NCI-H2227 treated with DMSO at 0.1 percent for 48 hours (cell line): Measurements from ENCODE around the gene OPA3.

Experiments
- DNase-seq: peaks from one replicate; lab custom pipeline; 2025; lab: John Stamatoyannopoulos, UW

Gene OPA3

DNA sequence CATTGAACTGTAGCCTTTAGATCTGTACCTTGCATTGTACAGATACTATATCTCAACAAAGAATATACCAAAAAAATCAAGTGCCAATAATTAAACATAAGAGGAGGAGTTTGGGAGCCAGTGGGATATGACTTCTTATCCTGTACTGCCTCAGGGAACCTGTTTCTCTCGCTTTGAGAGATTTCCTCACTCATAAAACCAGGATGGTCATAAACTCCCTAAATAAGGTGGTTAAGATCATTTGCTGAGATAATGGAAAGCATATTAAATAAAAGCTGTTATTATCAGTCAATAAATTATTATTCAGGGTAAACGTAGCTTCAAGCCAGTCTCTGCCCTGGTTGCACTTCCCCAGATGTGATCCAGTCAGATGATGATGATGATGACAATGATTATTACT, 17.0 kb downstream of the OPA3 start:
- DNase-seq: no peak

GRCh38 chr19:45564131-45564780, 20.3 kb downstream of the OPA3 start:
- no peak for DNase-seq

GRCh38 chr19:45560686-45561085, 23.9 kb downstream of the OPA3 start:
- DNase-seq: no peak

DNA sequence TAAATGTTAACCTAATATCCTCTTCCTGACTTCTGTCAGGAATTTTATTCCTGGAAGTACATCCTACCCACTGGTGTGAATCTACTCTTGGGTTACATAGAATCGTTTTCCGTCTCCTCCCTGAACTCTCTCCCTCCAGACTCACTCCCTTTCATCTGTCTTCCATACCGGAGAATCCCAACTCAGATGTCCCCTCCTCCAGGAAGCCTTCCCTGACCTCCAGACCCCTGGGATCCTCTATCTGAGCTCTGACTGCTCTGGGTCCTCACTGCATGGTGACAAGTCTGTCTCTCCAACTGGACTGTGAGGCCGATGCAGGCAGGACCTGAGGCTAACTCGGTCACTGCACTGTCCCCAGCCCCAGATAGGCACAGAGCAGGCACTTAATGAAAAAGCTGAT, 24.6 kb downstream of the OPA3 start:
- no peak for DNase-seq

DNA sequence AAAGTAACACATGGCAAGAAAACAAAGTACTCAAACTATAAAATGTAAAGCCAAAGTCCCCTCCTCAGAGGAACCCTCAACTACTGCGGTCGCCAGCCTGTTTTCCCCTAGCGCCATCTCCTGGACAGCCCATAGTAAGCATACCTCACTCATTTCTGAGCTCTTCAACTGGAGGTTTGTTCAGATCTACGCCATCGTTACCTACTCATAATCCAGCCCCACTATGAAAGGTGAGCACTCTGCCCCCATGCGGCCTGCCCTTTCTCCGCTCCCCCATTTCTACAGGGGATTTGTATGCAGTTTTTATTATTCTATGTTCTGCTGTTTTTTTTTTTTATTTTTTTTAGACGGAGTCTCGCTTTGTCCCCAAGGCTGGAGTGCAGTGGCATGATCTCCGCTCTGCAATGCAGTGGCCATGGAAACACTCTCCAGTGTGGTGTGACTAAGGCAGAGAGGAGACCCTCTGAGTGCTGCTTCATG, 26.2 kb downstream of the OPA3 start:
- peak; percentile 18 for DNase-seq

- DNase-seq: no peak
Observed at GRCh38 chr19:45556835-45557234, 27.8 kb downstream of the OPA3 start.

DNA sequence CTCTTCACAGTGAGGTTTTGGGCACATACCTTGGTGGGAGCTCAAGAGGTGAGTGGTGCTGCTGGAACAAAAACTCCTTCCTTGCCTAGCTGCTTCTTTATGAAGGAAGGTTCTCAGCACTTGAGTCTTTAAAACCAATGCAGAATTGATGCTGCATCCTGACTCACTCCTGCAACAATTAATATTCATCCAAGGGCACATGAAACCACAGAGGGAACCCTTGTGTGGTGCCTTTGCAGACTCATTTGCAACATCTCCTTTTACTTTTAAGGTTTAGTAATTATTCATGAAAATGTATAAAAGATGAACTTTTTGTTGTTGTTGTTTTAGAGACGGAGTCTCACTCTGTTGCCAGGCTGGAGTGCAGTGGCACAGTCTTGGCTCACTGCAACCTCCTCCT, 30.1 kb downstream of the OPA3 start:
- DNase-seq: no peak

DNA sequence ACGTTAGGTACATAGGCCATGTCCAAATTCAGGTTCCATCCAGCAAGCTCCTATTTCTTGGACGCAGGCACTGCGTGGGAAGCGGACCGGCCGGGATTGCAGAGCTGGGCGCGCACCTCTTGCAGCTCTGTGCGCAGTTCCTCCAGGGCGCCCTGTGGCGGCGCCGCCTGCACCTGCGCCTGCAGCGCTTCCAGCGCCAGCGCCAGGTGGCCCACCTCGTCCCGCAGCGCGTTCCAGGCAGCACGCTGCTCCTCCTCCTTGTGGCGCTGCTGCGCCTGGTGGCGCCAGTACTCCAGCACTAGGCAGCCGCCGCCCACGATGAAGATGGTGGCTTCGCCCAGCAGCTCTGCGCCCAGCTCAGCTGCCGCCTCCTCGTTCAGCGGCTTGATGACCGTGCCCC, 31.1 kb downstream of the OPA3 start:
- DNase-seq: no peak

DNA sequence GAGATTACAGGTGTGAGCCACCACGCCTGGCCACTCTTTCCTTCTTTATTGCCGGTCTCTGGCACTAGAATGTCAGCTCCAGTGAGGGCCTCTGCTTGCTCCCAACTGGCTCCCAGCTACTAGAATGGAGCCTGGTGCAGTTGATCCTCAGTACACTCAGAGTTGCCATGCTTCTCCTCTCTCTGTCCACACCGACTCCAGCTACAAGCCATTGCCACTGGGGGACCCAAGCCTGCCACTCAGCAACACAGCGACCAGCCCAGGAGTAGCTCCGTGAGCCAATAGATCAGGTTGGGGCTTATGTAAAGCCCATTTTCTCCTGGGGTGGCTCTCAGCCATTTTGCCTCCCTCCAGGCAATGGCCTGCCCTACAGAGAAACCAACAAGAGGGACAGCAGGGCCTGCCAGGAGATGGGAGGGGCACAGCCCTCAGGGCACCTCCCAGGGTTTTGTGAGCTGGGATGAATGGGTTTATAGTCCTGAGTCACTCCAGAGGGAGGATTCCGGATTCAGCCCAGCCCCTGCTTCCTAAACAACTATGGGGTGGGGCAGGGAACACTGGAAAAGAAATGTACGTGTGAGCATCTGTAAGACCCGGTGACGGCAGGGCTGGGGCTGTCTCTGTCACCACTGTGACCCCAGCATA, 36.5 kb downstream of the OPA3 start:
- DNase-seq: no peak

GRCh38 chr19:45547211-45547770, 37.3 kb downstream of the OPA3 start:
- no peak for DNase-seq

DNA sequence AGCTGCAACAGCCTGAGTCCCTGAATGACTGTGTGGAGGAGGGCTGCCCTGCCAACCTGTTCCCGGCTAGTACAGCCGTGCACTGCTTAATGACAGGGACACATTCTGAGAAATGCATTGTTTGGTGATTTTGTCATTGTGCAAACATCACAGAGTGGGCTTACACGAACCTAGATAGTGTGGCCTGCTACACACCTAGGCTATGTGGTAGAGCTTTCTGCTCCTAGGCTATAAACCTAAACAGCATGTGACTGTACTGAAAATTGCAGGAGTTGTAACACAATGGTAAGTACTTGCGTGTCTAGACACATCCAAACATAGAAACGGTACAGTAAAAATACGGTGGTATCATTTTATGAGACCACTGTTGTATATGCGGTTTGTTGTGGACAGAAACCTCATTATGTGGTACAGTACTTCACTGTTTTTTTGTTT, 42.4 kb downstream of the OPA3 start:
- no peak for DNase-seq

DNA sequence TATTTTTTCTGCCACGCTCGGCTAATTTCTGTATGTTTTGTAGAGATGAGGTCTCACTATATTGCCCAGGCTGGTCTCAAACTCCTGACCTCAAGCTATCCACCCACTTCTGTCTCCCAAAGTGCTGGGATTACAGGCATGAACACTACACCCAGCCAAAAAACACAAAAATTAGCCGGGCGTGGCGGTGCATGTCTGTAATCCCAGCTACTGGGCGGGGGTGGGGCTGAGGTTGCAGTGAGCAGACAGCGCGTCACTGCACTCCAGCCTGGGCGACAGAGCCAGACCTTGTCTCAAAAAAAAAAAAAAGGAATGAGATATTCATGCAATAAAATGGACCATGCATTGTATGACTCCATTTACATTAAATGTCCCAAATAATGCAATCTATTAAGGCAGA, 45.1 kb downstream of the OPA3 start:
- no peak for DNase-seq

DNA sequence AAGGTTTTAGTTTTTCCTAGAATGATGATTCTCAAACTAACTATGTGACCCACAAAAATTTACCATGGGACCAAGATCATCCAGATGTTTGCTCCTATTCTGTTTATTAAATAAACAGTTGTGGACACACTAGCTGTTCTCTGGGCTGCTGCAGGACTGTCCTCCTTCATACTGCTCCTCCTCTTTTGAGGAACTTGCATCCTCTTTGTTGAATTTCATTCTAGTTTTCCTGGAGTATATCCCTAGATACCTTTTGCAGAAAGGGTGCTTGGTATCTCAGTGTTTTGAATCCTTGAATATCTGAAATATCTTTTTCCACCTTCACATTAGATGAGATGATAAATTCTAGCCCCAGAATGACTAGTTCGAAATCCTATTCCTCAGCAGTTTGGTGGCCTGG, 53.3 kb downstream of the OPA3 start:
- DNase-seq: no peak

GRCh38 chr19:45529420-45529785, 55.2 kb downstream of the OPA3 start:
- no peak for DNase-seq

DNA sequence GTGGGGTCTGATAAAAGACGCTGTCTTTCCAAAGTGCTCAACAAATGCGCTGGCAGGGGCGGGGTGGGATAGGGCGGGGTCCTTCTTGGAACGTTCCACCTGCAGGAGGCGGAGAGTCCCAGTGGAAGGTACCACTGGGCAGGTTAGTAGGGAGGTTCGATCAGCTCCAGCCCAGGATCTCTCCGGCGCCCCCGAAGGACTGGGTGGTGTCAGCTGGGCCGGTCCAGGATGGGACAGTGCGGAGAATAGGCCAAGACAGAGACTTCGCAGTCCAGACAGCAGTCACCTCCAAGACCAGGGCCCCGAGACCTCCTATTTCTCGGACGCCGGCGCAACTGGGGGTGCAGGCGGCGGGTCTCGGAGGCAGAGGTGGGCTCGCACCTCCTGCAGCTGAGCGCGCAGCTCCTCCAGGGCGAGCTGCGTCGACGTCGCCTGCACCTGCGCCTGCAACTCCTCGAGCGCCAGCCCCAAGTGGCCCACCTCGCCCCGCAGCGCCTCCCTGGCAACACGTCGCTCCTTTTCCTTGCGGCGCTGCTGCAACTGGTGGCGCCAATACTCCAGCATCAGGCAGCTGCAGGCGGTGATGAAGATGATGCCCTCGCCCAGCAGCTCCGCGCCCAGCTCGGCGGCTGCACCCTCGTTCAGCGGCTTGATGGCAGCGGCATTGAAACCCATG, 55.7 kb downstream of the OPA3 start:
- peak; percentile 41 for DNase-seq

DNA sequence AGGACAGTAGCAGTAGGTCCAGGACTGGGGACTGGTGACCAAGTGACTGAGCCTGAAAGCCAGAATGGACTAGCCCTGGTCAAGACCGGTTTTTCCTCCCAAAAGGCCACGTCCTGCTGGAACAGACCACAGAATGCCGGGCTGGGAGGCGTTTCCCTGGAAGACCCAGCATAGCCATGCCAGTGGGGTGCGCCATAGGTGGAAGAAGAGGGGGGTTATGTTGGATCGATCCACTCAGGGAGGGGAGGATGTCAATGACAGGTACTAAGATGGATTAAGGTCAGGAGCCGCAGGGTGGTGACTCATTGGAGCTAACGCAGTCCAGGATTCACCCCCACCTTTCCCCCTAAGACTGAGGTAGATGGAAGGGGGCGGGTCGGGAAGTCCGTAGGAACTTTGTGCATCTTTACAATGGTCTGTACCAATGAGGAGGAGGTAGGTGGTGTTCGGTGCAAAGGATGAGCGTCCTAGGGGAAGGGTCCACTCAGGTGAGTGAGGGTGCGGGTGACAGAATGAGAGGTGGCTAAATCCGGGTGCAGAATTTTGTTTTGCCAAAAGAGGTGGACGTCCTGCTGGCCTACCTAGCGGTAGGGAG, 56.4 kb downstream of the OPA3 start:
- no peak for DNase-seq

GRCh38 chr19:45527731-45528130, 56.9 kb downstream of the OPA3 start:
- DNase-seq: no peak

- no peak for DNase-seq
Observed at GRCh38 chr19:45526971-45527370, 57.6 kb downstream of the OPA3 start.

DNA sequence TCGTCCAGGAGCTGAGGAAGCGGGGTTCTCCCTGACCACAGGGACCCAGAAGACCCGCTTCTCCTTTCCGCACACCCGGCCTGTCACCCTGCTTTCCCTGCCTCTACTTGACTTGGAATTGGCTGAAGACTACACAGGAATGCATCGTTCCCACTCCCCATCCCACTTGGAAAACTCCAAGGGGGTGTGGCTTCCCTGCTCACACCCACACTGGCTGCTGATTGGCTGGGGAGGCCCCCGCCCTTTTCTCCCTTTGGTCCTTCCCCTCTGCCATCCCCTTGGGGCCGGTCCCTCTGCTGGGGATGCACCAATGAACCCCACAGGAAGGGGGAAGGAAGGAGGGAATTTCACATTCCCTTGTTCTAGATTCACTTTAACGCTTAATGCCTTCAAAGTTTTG, 58.5 kb downstream of the OPA3 start:
- no peak for DNase-seq

- no peak for DNase-seq
Observed at GRCh38 chr19:45524575-45525129, 60.0 kb downstream of the OPA3 start.

- DNase-seq: peak; percentile 84
Observed at GRCh38 chr19:45523642-45524256, 60.9 kb downstream of the OPA3 start.
